Ectodermal cell (in vitro differentiated cells): ENCODE data around the gene BSG.

ENCODE experiments used
- H3K27ac ChIP-seq: 2 replicates; pipeline ENCODE4 v1.7.0; 2013; ENCODE audit warnings: mild to moderate bottlenecking, low read depth, low read length; ENCODE audit not compliant: insufficient read depth, poor library complexity, severe bottlenecking
- H3K27me3 ChIP-seq: 2 replicates; pipeline ENCODE4 v1.7.0; 2013; ENCODE audit warnings: mild to moderate bottlenecking, low read length; ENCODE audit not compliant: insufficient read depth, control insufficient read depth, poor library complexity, severe bottlenecking
- H3K36me3 ChIP-seq: one replicate; pipeline ENCODE4 v1.7.0; 2013; ENCODE audit warnings: low read length; ENCODE audit not compliant: control insufficient read depth, insufficient read depth
- H3K4me1 ChIP-seq: one replicate; pipeline ENCODE4 v1.7.0; 2013; ENCODE audit warnings: low read length; ENCODE audit not compliant: control insufficient read depth, insufficient read depth
- H3K4me3 ChIP-seq: 2 replicates; pipeline ENCODE4 v1.7.0; 2013; ENCODE audit warnings: low read depth, low read length, control low read depth; ENCODE audit not compliant: insufficient read depth
- H3K9me3 ChIP-seq: 2 replicates; pipeline ENCODE4 v1.7.0; 2013; ENCODE audit warnings: mild to moderate bottlenecking, low read length, moderate library complexity; ENCODE audit not compliant: control insufficient read depth
- whole genome bisulfite sequencing, 2 experiments: methylation state at CpG; one replicate each; pipeline ENCODE4 v1.1.7; 2013; ENCODE audit warnings: missing lambda C conversion rate in 2 of 2; 5-methylcytosine and 5-hydroxymethylcytosine counted together

The BSG gene

DNA sequence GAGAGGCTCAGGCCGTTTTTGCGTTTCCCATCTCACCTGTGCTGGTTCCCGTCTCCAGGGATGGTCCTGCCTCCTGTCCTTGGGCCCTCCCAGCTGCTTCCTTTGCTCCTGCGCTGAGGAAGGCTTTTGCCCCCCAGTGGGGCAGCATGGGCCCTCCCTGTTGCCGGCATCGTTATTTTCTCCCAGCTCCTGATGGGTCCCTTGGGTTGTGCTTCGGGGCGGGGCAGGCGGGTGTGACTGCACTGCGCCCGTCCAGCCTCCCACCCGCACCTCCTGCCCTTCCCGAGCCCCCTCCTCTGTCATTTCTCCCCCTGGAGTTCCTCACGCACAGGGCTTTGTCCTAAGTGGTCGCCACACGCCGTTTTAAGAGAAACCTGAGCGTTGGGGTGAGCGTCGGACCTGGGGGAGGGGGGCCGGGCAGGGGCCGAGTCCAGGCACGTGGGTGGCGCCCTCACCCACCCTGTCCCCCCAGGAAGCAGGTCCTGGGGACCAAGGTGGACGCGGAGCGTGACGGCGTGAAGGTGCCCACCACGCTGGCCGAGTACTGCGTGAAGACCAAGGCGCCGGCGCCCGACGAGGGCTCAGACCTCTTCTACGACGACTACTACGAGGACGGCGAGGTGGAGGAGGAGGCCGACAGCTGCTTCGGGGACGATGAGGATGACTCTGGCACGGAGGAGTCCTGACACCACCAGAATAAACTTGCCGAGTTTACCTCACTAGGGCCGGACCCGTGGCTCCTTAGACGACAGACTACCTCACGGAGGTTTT is 31.3 kb upstream of the BSG start:
- WGBS, 2 experiments: 93 to 94% methylated on average over 51 of the region's 51 CpGs
- no peak overlapping the region for H3K4me3 ChIP-seq
- H3K4me1 ChIP-seq: no peaks in the 10 kb centered on the region
- no peak overlapping the region for H3K27ac ChIP-seq
- no peaks in the 10 kb centered on the region for H3K9me3 ChIP-seq
- H3K27me3 ChIP-seq: no peaks in the 10 kb centered on the region
- H3K36me3 ChIP-seq: peaks cover 27% of the 10 kb centered on the region

GRCh38 chr19:541699-542098 is 30.7 kb upstream of the BSG start:
- Histone ChIP-seq H3K27ac (no peak overlapping the region), H3K4me3 (no peak overlapping the region), H3K9me3 (no peaks in the 10 kb centered on the region), H3K4me1 (no peaks in the 10 kb centered on the region), H3K36me3 (peaks cover 20% of the 10 kb centered on the region), H3K27me3 (no peaks in the 10 kb centered on the region)
- 96 to 97% methylated on average over 26 of the region's 26 CpGs for WGBS, 2 experiments

DNA sequence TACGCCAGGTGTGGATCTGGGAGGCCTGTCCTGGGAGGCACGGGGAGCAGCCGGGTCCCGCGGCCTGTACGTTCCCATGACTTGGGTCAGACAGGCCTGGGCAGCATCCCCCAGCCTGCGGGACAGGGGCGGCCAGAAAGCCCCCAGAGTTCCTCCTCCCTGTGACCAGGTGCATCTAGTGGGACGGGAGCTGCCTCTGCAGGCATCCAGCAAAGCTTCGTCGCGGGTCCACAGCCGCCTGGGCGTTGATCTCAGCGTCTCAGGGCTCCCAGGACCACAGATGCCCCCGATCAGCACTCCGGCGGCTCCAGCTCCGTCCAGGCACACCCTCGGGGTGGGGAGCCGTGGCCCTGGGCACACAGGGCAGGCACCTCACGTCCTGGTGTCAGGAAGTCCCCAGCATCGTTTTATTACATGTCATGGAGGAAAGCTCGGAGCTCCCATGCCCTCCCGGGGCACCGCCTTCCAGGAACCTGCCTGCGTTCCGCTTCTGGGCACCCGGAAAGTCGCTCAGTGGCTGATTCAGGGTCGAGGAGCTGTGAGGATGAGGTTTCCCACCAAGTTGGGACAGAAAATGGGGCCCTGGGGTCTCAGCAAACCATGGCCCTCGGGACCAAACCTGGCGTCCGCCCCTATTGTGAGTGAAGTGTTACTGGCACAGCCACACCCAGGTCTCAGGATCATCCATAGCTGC is 30.1 kb upstream of the BSG start:
- H3K27me3 ChIP-seq: no peaks in the 10 kb centered on the region
- H3K9me3 ChIP-seq: no peaks in the 10 kb centered on the region
- no peak overlapping the region for H3K27ac ChIP-seq
- H3K4me1 ChIP-seq: no peaks in the 10 kb centered on the region
- peaks cover 15% of the 10 kb centered on the region for H3K36me3 ChIP-seq
- no peak overlapping the region for H3K4me3 ChIP-seq
- 92 to 94% methylated on average over 34 of the region's 34 CpGs for WGBS, 2 experiments

GRCh38 chr19:543910-544608 is 28.3 kb upstream of the BSG start, which contains the start of gene GZMM:
Gene GZMM (plus strand): TSS chr19:544053. CDS start chr19:544072, 19 bp downstream.
- Histone ChIP-seq H3K4me3 (no peak within 1 kb of the TSS), H3K27me3 (no peaks in the 10 kb centered on the region), H3K9me3 (no peaks in the 10 kb centered on the region), H3K27ac (no peak within 1 kb of the TSS), H3K36me3 (peaks cover 6% of the 10 kb centered on the region), H3K4me1 (no peaks in the 10 kb centered on the region)
- WGBS, 2 experiments: 89 to 90% methylated on average over 31 of the region's 31 CpGs

- 86 to 89% methylated on average over 15 of the region's 15 CpGs for WGBS, 2 experiments
Measured at GRCh38 chr19:547117-547516, 25.3 kb upstream of the BSG start.

GRCh38 chr19:547836-548720 is 24.3 kb upstream of the BSG start:
- WGBS, 2 experiments: 88 to 89% methylated on average over 26 of the region's 26 CpGs
- Histone ChIP-seq H3K36me3 (no peaks in the 10 kb centered on the region), H3K27me3 (no peaks in the 10 kb centered on the region), H3K4me3 (no peak overlapping the region), H3K27ac (no peak overlapping the region), H3K4me1 (no peaks in the 10 kb centered on the region), H3K9me3 (no peaks in the 10 kb centered on the region)

More at GRCh38 chr19:547117-547516, 25.3 kb upstream of the BSG start:
- Histone ChIP-seq H3K27ac (no peak overlapping the region), H3K27me3 (no peaks in the 10 kb centered on the region), H3K9me3 (no peaks in the 10 kb centered on the region), H3K36me3 (peaks cover 4% of the 10 kb centered on the region), H3K4me1 (no peaks in the 10 kb centered on the region), H3K4me3 (no peak overlapping the region)

GRCh38 chr19:548886-549830 is 23.2 kb upstream of the BSG start:
- WGBS, 2 experiments: 90% methylated on average over 52 of the region's 52 CpGs
- no peaks in the 10 kb centered on the region for H3K27me3 ChIP-seq
- H3K4me1 ChIP-seq: no peaks in the 10 kb centered on the region
- no peak overlapping the region for H3K4me3 ChIP-seq
- no peak overlapping the region for H3K27ac ChIP-seq
- H3K36me3 ChIP-seq: no peaks in the 10 kb centered on the region
- no peaks in the 10 kb centered on the region for H3K9me3 ChIP-seq

- Histone ChIP-seq H3K27ac (no peak overlapping the region), H3K27me3 (no peaks in the 10 kb centered on the region), H3K36me3 (no peaks in the 10 kb centered on the region), H3K9me3 (no peaks in the 10 kb centered on the region), H3K4me3 (no peak overlapping the region), H3K4me1 (peaks cover 13% of the 10 kb centered on the region)
- 91 to 93% methylated on average over 20 of the region's 20 CpGs for WGBS, 2 experiments
Measured at GRCh38 chr19:554817-555216, 17.6 kb upstream of the BSG start.

DNA sequence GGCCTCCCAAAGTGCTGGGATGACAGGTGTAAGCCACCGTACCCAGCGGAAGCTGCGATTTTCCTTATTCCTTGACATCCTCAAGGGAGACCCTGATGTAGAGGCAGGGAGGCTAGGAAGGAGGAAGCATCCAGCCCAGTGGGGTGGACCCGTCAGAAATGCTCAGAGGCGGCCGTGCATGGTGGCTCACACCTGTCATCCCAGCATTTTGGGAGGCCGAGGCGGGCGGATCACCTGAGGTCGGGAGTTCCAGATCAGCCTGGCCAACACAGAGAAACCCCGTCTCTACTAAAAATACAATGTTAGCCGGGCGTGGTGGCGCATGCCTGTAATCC is 17.0 kb upstream of the BSG start:
- peaks cover 13% of the 10 kb centered on the region for H3K4me1 ChIP-seq
- no peaks in the 10 kb centered on the region for H3K9me3 ChIP-seq
- WGBS, 2 experiments: 94 to 96% methylated on average over 14 of the region's 14 CpGs
- H3K36me3 ChIP-seq: no peaks in the 10 kb centered on the region
- no peak overlapping the region for H3K27ac ChIP-seq
- H3K4me3 ChIP-seq: no peak overlapping the region
- H3K27me3 ChIP-seq: no peaks in the 10 kb centered on the region
